ENCODE data around the gene ERVW-1.
"Not testable (repeated sequence)": the region's sequence is repeated elsewhere in the genome, so short reads cannot be mapped to it uniquely, and the experiment has no call there.

Gene ERVW-1

DNA sequence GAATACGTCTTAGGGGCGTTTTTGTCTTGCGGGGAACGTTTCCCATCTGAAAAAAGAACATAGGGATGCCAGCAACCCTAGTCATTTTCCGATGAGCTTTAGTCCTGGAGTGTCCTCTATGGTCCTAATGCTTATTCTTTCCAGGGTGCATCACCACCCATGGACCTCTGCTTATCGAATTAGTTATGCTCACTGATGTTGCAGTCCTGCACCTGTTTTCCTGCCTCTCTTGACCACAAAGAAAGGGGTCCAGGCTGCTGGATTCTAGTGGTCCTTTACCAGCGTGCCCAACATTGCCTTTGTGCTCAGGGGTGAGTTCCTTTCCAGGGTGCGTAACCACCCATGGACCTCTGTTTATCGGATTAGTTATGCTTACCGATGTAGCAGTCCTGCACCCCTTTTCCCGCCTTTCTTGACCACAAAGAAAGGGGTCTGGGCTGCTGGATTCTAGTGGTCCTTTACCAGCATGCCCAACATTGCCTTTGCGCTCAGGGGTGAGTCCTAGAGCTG is 2.4 kb downstream of the ERVW-1 start:
- not testable (repeated sequence) for FAIRE-seq

DNA sequence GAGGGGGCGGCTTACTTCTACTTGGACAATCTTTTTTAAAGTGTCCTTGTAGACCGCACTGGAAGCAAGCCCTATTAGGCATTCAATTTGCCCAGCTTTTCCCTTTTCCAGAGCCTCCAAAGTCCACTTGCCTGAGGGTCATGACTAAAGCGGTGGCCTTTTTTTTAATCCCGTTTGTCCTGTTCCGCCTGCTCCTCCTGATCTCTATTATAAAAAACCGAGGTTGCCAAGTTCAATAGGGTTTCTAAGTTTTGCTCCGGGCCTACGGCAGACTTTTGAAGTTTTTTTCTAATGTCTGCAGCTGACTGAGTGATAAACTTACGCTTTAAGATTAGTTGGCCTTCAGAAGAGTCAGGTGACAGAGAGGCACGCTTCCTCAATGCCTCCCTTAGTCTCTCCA is 3.8 kb downstream of the ERVW-1 start:
- FAIRE-seq; DNase-seq (ENCODE audit: low spot score): not testable (repeated sequence)

More for the DNA sequence above, 2.4 kb downstream of the ERVW-1 start:
- DNase-seq (ENCODE audit: low spot score): not testable (repeated sequence)

DNA sequence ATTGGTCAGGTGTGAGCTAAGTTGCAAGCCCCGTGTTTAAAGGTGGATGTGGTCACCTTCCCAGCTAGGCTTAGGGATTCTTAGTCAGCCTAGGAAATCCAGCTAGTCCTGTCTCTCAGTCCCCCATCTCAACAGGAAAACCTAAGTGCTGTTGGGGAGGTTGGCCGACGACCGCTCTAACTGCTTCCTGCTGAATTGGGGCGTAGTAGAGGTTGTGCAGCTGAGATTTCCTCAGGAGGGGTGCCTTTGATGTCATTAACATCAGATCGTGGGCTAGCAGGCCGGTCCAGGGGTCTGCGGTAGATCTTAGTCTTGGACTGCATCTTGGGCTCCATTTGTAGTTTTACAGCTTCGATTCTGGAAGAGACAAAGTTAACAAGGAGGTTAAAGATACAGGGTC is 9.2 kb downstream of the ERVW-1 start:
- DNase-seq (ENCODE audit: low spot score); FAIRE-seq: not testable (repeated sequence)

DNA sequence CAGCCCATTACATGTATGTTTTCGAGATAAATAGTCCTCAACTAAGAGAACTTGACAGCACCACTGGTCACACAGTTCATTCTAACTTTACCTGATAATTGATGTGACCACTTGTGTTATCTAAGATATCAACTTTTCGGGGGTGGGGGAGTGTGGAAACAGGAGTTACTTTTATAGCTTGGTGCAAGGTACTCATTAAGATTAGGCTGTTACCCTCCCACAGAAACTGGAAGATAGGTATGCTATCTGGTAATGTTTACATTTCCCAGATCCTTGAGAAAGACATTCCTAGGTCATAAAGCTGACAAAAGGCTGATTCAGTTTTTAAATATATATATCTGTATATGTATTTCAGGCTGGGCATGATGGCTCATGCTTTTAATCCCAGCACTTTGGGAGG is 11.1 kb downstream of the ERVW-1 start:
- FAIRE-seq: no peak

GRCh38 chr7:92464515-92464914 is 13.2 kb downstream of the ERVW-1 start:
- DNase-seq (ENCODE audit: low spot score) (no peak), FAIRE-seq (no peak)

More for the DNA sequence above, 11.1 kb downstream of the ERVW-1 start:
- no peak for DNase-seq (ENCODE audit: low spot score)

DNA sequence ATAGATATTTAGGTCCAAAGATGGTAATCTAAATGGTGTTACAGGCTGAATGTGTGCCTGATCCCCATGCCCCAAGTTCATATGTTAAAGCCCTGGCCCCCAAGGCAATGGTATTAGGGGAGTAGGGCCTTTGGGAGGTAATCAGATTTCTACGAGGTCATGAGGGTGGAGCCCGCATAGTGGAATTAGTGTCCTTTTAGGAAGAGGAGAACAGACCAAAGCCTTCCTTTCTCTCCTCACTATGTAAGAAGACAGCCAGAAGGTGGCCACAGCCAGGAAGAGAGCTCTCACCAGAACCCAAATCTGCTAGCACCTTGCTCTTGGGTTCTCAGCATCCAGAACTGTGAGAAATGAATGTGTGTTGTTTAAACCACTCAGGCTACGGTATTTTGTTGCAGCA is 15.2 kb downstream of the ERVW-1 start:
- FAIRE-seq: no peak
- DNase-seq (ENCODE audit: low spot score): no peak

DNA sequence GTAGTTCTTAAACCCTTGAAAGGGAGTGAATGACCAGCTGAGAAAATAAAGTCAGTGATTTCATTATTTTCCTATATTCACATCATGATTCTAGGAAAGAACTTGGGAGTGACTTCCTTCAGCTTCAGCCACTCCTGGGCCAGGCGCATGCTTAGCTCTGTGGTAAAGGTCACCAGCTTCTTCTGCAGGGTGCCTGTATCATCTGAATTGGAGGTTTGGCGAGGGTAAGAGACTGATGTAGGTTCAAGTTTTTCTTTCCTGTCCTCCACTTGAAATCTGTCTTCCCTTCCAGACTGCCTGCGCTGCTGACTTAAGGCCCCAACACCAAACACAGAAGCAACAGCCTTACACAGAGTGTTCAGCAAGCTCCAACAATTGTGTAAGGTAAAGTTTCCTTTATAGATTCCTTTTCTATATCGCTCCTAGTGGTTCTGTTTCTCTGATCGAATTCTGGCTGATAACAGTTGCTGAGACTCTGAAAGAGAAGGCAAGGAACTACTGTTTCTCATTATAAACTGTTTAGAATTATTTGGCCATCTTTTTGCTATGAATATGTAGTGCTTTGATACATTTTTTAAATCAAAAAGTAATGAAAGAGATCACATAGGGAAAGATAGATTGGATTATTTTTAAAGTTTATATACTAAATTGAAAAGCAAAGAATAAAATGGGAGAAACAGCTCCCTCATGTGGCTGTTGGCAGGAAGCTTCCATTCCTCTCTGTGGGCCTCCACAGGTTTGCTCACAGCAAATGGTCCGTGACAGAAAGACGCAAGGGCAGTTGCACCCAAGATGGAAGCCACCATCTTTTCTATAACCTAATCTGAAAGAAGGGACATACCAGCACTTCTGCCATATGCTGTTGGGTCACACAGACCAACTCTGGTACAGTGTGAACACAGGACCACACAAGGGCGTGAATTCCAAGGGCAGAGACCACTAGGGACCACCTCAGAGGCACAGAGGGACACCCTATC is 16.4 kb downstream of the ERVW-1 start:
- FAIRE-seq (peak; percentile 82), DNase-seq (ENCODE audit: low spot score) (peak; percentile 56)

- no peak for FAIRE-seq
- DNase-seq (ENCODE audit: low spot score): no peak
Observed at GRCh38 chr7:92460510-92460909, 17.2 kb downstream of the ERVW-1 start.

- DNase-seq (ENCODE audit: low spot score): no peak
- no peak for FAIRE-seq
Observed at GRCh38 chr7:92460109-92460508, 17.6 kb downstream of the ERVW-1 start.

GRCh38 chr7:92456236-92456635 is 21.5 kb downstream of the ERVW-1 start:
- no peak for FAIRE-seq

DNA sequence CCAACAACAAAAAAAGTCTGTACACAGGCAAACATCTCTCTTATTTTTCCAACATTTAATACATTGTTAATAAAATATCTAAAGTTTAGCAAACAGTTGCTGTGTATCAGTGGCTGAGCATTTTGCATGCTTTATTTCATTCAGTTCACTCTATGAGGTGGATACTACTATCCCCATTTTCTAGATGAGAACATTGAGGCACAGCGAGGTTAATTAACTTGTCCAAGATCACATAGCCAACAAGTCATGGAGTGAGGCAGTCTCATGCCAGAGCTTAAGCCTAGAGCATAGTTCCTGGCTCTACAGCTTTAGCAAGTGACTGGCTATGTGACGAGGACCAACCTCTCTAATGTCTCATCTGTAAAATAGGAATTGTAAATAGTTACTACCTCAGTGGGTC is 26.1 kb downstream of the ERVW-1 start:
- DNase-seq (ENCODE audit: low spot score) (no peak), FAIRE-seq (no peak)

More at GRCh38 chr7:92456236-92456635, 21.5 kb downstream of the ERVW-1 start:
- DNase-seq (ENCODE audit: low spot score): no peak

- DNase-seq (ENCODE audit: low spot score) (peak; percentile 36), FAIRE-seq (peak; percentile 31)
Observed at GRCh38 chr7:92448205-92448747, 29.5 kb downstream of the ERVW-1 start.

DNA sequence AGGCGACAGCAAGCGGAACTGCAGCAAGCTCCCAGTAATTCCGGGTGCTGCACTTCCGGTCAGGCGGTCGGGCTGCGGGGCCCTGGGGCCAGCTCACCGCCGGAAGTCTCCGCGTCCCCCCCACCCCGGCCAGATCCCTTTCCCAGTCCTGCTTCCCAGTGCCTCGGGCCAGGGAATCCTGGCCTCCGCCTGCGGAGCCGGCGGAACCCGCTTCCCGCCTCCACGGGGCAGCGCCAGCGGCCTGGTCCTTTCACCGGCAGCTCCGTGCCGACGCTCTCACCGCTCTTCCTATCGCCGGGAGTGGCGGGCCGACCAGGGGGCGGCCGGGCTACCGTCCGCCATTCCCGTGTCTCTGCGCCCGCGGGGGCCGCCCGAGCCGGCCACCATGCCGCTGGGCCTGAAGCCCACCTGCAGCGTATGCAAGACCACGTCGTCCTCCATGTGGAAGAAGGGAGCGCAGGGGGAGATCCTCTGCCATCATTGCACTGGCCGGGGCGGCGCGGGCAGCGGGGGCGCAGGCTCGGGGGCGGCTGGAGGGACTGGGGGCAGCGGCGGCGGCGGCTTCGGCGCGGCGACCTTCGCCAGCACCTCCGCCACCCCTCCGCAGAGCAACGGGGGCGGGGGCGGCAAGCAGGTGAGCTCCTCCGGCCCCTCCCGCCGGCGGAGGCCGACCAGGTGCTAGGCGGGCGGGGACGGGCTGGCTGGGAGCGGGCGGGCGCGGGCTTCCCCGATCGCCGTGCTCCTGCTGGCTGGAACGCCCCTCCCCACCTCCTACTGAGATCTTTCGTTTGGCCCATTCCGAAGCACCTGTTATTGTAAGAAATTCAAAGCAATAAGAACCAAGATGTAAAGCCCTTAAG is 30.2 kb downstream of the ERVW-1 start, which contains the start of gene GATAD1:
GATAD1 (plus strand) TSS at position 138 of the 860 bp plus-strand sequence; CDS start at position 386, 248 bp downstream.
- peak; percentile 92 for DNase-seq (ENCODE audit: low spot score)
- no peak for FAIRE-seq

GRCh38 chr7:92446869-92447344 is 30.8 kb downstream of the ERVW-1 start:
- FAIRE-seq (peak; percentile 83), DNase-seq (ENCODE audit: low spot score) (no peak)

DNA sequence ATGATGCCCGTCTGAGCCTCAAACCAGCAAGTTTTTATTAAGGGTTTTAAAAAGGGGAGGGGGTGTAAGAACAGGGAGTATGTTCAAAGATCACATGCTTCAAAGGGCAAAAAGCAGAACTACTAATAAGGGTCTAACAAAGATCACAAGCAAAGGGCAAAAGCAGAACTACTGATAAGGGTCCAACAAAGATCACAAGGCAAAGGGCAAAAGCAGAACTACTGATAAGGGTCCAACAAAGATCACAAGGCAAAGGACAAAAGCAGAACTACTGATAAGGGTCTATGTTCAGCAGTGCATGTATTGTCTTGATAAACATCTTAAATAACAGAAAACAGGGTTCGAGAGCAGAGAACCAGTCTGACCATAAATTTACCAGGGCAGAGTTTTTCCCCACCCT is 35.0 kb downstream of the ERVW-1 start:
- not testable (repeated sequence) for FAIRE-seq; DNase-seq (ENCODE audit: low spot score)

GRCh38 chr7:92437956-92438491 is 39.7 kb downstream of the ERVW-1 start:
- DNase-seq (ENCODE audit: low spot score) (no peak), FAIRE-seq (no peak)

DNA sequence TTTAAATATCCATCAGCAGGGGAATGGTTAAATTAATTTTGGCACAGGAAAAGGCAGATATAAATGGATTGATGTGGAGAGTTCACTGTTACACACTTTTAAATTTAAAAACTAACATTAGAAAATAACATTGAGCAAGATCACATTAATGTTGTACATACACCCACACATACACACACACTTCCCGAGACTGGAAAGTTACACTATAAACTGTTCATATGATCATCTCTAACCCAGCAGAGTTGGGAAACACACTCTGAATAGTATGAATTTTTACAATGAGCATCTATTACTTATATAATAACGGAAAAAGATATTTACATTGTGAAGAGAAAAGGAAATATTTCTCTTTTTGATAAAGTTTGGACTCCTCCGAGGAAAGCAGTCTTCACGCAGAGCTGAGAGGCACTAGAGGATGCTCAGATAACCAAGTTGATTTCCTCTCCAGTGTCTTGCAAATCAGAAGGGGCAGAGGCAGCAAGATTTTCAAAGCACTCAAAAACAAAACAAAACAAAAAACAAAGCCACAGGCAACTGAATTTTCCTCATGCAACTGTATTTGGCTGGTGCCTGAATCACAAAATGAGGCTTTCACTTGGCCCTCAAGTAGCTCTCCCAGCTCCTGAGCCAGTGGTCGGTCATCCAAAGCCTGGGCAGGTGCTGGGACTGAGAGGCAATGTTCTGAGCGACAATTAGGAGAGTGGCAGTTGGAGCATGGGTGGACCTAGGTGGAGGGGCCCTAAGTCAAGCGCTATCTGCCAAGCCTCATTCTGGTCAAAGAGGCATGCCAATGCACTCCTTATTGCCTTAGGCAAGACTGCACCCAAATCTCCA is 40.9 kb downstream of the ERVW-1 start:
- no peak for DNase-seq (ENCODE audit: low spot score)
- FAIRE-seq: no peak

DNA sequence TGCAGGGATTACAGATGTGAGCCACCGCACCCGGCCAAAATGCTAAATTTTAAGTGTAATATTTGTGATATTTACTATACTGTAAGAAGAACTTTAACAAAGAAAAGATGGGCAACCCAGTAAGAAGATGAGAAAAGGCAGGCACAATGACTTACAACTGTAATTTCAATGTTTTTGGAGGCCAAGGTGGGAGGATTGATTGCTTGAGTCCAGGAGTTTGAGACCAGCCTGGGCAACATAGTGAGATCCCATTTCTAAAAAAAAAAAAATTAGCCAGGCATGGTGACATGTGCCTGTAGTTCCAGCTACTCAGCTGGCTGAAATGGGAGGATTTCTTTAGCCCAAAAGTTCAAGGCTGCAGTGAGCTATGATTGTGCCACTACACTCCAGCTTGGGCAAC is 42.2 kb downstream of the ERVW-1 start:
- no peak for DNase-seq (ENCODE audit: low spot score)
- FAIRE-seq: no peak

DNA sequence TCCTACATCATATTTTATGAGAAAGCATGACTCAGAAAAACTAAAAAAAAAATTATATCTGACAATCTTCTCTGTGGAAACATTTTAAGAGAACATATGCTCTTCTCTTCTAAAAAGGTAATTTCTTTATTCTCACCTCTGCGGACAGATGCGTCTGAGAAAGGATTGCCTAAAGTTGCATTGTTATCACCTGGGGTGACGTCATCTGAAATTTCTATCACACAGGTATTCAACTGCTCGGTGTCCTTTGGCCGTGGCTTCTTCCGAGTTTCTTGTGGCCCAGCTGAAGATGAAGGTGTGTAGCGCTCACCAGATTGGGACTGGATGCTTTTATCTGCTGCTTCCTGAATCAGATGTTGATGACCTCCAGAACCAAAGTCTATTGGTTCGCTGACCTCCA is 44.7 kb downstream of the ERVW-1 start:
- FAIRE-seq: no peak

More for the DNA sequence above, 44.7 kb downstream of the ERVW-1 start:
- no peak for DNase-seq (ENCODE audit: low spot score)

Measured in RCC 7860 (cell line).